NOMO-1 treated with dmso at 0.1 percent for 144 hours (cell line): ENCODE results near the gene PMAIP1.
"Not testable (repeated sequence)": the region's sequence is repeated elsewhere in the genome, so short reads cannot be mapped to it uniquely, and the experiment has no call there.

ENCODE experiments used
- DNase-seq: peaks from one replicate; lab custom pipeline; 2025; ENCODE audit not compliant: unreplicated experiment; lab: John Stamatoyannopoulos, UW

The PMAIP1 gene

DNA sequence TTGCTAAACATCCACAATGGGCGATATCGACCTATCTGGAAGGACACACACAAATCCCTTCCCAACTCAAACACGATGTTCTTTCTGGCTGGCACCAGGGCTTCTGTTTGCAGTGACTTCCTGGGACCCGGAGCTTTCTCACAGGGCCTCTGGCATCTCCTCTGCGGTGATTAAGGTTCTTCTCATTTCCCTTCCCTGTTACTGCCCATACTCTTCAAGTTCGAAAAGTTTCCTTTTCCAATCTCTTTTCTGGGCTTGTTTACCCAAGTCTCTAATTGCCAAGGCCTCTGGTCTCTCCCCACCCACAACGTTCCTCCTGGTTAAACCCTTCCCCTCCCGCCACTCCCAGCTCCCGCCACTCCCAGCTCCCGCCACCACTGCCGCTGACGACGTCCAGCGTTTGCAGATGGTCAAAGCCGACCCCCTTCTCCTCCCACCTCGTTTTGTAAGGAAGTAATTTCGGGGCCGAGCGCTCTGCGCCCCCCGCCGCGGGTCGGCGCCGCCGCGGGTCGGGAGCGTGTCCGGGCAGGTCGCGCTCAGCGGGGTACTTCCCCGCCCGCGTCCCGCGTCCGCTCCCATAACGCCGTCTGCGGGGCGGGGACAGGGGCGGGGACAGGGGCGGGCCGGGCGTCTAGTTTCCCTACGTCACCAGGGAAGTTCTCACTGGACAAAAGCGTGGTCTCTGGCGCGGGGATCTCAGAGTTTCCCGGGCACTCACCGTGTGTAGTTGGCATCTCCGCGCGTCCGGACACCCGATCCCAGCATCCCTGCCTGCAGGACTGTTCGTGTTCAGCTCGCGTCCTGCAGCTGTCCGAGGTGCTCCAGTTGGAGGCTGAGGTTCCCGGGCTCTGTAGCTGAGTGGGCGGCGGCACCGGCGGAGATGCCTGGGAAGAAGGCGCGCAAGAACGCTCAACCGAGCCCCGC is at the start of gene PMAIP1:
PMAIP1 (plus strand) TSS at position 699 of the 924 bp plus-strand sequence; CDS start at position 881, 182 bp downstream.
- DNase-seq = peak; percentile 48

GRCh38 chr18:59851784-59852399 is 47.9 kb upstream of the PMAIP1 start:
- no peak for DNase-seq

- no peak for DNase-seq
Measured at GRCh38 chr18:59852548-59852947, 47.2 kb upstream of the PMAIP1 start.

DNA sequence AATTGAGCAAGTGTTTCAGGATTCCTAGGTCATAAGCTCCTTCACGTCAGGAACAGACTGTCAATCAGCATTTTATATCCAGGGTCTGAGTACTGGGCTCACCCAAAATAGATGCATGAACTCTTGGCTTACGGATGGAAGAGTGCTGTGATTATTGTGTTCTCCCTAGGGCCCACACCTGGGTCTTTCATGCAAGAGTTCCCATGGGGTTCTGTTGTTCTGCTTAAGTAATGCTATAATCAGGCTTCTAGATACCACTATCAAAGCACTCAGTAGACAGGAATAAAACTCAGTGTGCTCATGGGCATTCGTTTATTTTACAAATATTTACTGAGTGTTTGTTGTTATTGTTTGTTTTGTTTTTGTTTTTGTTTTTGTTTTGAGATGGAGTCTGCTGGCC is 46.4 kb upstream of the PMAIP1 start:
- DNase-seq = no peak

DNA sequence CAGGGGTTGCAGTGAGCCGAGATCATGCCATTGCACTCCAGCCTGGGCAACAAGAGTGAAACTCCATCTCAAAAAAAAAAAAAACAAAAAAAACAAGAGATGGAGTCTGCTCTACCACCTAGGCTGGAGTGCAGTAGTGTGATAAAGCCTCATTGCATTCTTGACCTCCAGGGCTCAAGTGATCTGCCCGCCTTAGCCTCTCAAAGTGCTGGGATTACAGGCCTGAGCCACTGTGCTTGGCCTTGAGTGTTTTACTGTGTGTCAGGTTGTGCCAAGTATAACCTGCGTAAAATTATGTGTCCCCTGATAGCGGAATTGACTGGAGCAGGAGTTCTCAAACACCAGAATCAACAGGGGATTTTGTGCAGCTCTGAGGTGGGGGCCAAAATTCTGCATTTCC is 45.8 kb upstream of the PMAIP1 start:
- DNase-seq = not testable (repeated sequence)

- no peak for DNase-seq
Measured at GRCh38 chr18:59861009-59861408, 38.8 kb upstream of the PMAIP1 start.

DNA sequence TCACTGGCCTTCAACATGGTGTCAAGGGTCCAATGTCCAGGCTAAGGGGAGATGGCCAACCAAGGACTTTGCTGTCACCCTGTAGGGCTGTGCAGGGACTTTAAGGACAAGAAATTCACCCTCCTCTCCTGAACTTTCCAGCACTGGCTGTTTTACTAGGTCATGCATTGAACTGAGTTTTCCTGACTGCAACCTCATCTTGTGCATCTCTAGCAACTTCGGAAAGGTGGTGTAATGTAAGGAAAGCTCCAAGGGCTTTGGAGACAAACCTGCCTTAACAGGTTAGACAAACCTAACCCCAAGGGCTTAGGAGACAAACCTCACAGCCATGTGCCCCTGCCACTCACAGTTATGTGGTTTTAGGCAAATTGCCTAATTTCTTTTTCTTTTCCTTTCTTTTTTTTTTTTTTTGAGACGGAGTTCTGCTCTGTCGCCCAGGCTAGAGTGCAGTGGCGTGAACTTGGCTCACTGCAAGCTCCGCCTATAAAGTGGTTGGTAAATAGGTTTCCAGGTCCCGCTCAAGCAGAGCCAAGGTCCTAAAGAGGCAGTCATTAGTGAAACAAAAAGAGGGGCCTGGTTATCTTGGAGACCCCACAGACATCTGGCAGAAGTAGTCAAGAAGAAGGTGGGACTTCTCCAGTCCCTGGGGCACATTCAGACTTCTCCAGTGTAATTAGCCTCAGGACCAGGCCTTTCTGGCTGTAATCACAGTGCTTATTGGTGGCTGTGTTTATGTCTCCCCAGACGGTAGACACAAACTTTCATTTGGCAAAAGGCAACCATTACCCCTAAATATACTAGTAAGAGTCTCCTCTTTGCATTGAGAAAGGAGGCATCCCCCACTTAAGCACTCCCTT is 37.6 kb upstream of the PMAIP1 start:
- no peak for DNase-seq

GRCh38 chr18:59865241-59865986 is 34.4 kb upstream of the PMAIP1 start:
- no peak for DNase-seq

GRCh38 chr18:59866551-59867269 is 33.1 kb upstream of the PMAIP1 start:
- no peak for DNase-seq

GRCh38 chr18:59867337-59868104 is 32.3 kb upstream of the PMAIP1 start:
- DNase-seq = no peak

GRCh38 chr18:59870623-59871130 is 29.1 kb upstream of the PMAIP1 start:
- no peak for DNase-seq

DNA sequence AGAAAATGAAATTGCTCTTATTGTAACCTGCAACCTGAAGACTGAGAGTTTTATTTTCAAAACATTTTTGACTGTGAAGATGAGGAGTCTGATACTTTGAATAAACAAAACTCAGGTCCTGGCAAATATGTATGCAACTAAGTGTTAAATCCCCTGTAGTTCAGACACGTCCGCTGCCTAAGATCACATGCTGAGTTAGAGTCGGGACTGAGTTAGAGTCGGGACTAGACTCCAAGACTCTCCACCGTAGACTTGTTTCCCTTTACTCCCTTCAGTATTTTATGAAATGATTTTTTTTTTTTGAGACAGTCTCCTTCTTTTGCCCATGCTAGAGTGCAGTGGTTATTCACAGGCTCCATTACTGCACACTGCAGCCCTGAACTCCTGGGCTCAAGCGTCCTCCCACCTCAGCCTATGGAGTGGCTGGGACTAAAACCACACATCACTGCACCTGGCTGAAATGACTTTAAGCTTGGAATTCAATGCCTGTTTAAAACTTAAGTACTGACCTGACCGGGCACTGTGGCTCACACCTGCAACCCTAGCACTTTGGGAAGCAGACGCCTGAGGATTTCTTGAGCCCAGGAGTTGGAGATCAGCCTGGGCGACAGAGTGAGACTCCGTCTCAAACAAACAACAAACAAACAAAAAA is 28.0 kb upstream of the PMAIP1 start:
- DNase-seq = no peak

DNA sequence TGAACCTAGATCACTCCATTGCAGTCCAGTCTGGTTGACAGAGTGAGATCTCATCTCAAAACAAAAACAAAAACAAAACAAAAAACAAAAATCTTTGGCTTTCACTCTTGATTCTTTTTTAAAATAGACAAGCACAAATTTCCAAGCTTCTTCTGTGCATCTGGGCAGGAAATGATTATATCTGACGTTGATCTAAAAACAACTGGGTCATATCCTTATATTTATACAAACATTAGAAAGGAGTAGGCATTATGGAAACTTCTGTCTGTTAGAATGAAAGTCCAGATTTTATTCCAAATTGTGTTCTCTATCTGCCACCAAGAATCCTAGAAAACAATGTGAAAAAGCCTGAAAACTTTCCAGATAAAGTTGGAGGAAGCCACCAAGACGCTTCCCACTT is 26.2 kb upstream of the PMAIP1 start:
- DNase-seq = no peak

DNA sequence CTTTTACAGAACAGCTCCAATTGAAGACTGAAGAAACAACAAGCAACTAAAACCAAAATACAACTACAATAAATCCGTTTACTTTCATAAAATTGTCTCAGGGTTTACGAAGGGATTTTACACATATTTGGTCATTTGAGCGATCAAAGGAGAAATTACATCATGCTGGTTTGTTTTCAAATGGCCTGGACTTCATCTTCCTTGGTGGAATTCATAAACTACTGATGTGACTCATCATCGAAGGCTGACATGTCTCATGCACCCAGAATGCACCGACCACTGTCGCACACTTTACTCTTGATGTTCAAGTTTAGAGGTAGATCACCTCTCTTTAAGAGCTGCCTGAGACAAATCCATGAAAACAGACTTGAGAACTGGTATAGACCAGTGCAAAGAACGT is 25.6 kb upstream of the PMAIP1 start:
- no peak for DNase-seq

GRCh38 chr18:59876310-59876626 is 23.5 kb upstream of the PMAIP1 start:
- DNase-seq = no peak

- DNase-seq = peak; percentile 61
Measured at GRCh38 chr18:59877361-59877760, 22.4 kb upstream of the PMAIP1 start.

DNA sequence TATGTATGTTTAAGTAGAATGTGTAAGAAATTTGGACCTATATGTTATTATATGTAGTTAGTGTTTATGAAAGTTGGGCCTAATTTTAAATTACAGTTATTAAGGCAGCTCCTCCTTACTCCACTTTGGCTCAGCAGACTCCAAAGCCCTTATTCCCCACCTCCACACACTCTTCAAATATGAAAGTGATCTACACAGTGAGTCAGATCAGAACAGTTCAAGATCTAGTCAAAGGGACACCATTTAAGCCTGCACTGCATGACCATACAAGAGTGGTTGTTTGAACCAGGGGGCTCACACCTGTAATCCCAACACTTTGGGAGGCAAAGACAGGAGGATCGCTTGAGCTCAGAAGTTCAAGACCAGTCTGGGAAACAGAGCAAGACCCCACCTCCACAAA is 21.2 kb upstream of the PMAIP1 start:
- DNase-seq = no peak

- DNase-seq = peak; percentile 57
Measured at GRCh38 chr18:59881728-59882656, 17.8 kb upstream of the PMAIP1 start.
